HG02884 (cell line): ENCODE results near the gene GNPTAB.
"Not testable (repeated sequence)": the region's sequence is repeated elsewhere in the genome, so short reads cannot be mapped to it uniquely, and the experiment has no call there.

Experiments
- ATAC-seq: cut with Tn5 transposase; IDR thresholded peaks from one replicate; pipeline ENCODE4 v1.9.1; 2021; ENCODE audit warnings: mild to moderate bottlenecking, moderate library complexity; ENCODE audit not compliant: unreplicated experiment

GNPTAB gene

DNA sequence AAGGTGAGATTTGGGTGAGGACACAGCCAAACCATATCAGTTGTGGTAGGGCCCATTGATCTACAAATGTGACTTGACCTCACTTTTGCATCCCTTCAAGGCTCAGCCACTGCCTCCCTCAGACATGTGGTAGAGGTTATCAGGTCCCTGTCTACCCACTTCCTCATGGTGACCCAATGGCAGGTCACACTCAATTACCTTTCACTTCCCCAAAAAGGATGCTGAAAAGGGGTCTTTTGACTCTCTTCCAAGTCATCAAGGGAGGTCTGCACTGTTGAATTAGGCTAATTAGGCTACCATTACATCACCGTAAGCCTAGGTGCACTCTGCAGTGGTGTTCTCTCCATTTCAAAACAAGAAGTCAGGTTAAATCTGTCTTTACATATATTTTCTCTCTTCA, 24.0 kb upstream of the GNPTAB start:
- peak; percentile 40 for ATAC-seq

DNA sequence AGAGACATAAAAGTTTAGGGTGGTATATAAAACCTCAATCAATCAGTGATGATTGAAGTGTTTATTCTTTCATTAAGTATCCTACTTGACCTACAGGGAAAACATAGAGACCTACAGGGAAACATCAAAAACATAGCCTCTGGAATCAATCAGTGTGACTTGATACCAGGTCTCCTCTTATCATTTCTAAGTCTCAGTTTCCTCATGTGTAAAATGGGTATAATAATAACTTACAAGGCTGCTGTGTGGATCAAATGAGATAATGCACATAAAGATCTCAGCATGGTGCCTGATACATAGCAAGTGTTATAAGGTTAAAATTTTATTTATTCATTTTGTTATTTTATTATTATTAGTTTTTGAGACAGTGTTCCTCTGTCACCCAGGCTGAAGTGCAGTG, 22.2 kb upstream of the GNPTAB start:
- no peak for ATAC-seq

DNA sequence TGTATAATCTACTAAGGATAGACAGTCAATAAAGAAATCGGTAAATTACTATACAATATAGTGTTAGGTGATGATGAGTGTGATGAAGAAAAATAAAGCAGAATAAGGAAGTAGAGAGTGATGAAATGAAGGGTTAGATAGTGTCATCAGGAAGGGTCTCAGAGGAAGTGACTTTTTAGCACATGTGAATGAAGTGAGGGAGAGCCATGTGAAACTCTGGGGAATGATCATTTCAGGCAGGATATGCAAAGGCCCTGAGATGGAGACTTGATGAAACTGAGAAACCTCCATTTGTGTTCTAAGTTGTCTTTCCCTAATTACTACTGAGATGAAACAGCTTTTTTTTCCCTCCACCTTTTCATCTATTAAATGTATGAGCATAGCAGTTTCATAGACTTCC, 19.4 kb upstream of the GNPTAB start:
- ATAC-seq, result peak; percentile 41

DNA sequence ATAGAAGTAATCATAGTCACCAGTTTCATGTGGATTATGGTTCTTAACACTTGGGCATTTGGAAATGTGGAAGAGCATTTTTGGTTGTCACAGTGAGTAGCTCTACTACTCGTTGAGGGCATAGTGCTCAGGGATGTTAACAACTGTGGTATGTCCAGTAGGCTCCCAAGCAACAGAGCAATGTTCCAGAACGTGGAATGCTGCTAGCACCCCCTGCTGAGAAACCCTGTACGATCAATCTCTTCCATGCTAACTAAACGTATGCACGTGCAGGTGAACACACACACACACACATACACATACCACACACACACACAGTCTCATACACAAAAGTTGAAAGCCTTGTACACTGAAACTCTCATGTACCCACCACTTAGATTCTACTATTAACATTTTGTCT, 16.6 kb upstream of the GNPTAB start:
- ATAC-seq, result no peak

DNA sequence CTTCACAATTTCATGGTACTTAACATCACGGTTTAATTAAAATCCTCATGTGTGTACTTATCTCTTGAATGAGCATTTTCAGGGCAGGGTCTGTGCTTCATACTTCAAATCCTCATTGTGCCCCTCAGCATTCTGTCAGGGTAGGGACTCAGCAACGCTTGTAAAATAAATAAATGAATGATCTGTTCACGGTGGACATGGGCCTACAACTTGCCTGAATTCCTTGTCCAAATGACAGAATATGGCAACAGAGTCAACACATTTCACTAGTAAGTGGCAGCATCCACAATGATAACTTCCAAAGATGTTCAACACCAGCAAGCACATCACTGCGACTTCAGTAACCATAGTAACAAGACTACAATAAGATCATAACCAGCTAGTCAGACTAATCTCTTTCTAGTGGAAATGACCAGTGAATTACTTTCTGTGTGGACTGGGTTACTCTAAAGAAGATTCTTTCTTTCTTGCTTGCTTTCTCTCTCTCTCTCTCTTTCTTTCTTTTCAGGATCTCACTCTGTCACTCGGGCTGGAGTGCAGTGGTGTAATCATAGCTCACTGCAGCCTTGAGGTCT, 14.5 kb upstream of the GNPTAB start:
- no peak for ATAC-seq

DNA sequence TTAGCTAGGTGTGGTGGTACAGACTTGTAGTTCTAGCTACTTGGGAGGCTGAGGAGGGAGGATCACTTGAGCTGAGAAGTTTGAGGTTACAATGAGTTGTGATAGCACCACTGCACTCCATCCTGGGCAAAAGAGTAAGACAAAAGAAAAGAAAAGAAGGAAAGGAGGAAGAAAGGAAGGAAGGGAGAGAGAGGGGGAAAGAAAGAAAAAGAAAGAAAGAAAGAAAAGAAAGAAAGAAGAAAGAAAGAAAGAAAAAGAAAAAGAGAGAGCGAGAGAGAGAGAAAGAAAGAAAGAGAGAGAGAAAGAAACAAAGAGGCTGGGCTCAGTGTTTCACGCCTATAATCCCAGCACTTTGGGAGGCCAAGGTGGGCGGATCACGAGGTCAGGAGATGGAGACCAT, 10.3 kb upstream of the GNPTAB start:
- no peak for ATAC-seq

DNA sequence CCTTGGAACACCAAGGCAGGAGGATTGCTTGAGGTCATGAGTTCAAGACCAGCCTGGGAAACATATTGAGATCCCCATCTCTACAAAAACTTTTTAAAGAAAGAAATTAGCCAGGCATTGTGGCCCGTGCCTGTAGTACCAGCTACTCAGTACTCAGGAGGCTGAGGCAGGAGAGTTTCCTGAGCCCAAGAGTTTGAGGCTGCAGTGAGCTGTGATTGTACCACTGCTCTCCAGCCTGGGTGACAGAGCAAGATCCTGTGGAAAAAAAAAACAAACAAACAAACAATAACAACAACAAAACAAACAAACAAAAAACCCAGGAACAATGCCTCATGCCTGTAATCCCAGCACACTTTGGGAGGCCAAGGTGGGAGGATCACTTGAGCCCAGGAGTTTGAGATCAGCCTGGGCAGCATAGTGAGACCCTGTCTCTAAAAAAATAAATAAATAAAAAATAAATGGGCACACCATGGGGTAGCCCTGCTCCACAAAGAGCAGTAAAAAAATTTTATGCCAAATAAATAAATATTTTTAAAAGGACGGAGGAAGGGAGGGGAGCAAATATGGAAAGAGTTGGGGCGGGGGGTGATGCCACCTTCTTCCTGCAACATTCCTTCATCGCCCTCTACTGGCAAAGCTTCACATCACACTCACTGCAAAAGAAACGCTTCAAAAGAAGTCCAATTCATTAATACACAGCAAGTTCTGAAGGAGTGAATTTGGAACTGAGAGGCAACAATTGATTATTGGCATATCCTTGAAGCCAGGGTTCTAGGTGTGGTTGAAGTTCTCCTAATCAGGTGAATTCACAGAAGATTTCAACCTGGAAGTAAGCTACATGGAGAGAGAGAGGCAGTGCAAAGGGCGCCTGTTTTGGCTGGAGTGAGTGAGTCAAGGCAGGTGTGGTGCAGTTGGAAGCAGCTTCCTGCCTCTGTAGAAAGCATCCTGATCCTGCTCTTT, 8.8 kb upstream of the GNPTAB start:
- ATAC-seq, result no peak

DNA sequence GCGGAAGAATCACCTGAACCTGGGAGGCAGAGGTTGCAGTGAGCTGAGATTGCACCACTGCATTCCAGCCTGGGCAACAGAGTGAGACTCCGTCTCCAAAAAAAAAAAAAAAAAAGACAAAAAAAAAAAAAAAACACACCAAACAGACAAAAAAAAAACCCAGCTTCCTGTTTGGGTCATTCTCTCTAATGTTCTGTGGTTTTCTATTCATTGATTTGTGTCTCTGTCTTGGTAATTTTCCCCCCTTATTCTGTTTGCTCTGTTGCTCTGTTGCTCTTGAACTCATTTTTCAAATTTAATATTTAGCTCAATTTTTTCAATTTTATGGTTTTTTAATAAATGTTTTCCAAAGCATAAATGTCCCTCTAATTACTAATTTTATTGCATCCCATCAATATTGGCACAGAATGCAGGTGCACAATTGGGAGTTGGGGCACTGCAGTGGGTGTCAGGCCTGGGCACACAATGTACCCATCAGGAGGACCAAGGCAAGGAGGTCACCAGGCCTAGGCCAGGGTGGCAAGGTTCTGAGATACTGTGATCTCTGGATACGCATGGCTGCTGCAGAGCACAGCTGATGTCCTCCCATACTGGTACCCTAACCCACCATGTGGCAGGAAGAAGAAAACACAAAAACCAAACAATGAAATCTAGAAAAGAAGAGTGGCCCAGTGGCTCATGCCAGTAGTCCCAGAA, 8.0 kb upstream of the GNPTAB start:
- ATAC-seq, result no peak

DNA sequence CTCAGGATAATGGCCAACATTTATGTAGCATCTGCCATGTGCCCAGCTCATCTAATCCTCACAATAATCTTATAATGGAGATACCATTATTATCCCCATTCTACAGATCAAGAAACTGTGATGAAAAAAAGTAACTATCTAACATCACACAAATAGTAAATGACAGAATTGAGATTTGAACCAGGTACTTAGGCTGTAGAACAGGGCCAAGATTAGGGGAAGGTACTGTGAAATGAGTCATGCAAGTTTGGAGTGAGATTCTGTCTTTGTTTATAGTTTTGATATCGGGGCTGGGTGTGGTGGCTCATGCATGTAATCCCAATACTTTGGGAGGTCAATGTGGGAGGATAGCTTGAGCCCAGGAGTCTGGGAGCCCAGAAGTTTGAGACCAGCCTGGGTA, 1.3 kb upstream of the GNPTAB start:
- no peak for ATAC-seq

DNA sequence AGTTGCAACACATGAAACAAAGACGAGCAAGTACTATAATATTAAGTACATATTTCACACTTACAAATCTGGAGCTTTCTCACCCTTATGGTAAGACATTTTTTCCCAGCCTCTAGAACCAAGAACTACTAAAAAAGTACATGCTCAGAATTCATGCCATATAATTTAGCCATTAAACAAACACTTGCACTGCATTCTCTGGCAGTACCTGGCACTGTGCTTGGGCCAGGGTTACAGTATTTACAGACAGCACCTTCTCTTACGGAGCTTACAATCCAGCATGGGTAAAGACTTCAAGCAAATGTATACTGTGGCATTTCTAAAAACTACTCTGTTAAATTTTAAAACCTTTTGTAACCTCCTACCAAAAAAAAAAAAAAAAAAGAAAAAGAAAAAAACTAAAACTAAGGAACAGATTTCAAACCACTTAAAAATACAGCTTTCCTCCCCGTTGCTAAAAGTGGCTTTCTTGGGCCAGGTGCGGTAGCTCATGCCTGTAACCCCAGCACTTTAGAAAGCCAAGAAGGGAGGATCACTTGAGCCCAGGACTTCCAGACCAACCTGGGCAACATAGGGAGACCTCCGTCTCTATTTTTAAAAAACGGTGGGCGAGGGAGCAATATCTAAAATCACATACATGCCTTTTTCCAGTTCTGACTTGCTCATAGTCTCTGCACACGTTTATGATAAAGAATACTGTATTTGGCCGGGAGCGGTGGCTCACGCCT, 956 bp downstream of the GNPTAB start:
- ATAC-seq, result peak; percentile 5

DNA sequence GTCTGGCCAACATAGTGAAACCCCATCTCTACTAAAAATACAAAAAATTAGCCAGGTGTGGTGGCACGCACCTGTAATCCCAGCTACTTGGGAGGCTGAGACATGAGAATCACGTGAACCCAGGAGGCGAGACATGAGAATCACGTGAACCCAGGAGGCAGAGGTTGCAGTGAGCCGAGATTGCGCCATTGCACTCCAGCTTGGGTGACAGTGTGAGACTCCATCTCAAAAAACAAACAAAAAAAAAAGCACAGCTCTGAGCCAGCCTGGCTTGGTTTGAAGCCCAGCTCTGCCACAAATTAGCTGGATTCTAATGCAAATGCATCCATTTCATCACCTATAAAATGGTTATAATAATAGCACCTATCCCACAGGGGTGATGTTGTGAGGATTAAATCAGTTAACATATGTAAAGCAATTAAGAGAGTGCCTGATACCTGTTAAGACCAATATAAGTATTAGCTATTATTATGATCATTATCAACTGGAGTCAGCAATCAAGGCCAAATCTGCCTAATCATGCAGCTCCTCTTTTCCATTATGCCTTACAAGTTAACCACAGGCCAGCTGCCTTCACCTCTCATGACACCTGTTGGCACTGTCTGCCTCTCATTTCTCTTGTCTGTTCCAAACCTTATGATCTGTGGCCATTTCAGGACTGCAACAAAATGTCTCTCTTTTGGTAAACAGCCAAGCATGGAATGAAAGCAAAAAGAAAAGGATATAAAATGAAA, 2.1 kb downstream of the GNPTAB start:
- ATAC-seq, result no peak

DNA sequence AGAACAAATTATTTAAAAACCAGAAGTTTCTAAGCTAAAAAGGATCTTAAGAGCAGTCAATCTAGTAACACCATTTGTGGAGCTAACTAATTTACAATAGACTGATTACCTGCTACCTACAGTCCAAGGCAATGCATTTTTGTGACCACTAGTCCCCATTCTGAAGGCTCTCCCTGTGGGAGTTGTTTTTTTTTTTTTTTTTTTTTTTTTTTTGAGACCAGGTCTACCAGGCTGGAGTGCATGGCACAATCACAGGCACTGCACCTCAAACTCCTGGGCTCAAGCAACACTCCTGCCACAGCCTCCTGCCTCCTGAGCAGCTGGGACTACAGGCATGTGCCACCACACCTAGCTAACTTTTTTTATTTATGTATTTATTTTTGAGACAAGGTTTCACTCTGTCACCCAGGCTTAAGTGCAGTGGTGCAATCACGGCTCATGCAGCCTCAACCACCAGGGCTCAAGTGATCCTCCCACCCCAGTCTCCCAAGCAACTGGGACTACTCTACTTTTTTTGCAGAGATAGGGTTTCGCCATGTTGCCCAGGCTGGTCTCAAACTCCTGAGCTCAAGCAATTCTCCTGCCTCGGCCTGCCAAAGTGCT, 3.9 kb downstream of the GNPTAB start:
- no peak for ATAC-seq

DNA sequence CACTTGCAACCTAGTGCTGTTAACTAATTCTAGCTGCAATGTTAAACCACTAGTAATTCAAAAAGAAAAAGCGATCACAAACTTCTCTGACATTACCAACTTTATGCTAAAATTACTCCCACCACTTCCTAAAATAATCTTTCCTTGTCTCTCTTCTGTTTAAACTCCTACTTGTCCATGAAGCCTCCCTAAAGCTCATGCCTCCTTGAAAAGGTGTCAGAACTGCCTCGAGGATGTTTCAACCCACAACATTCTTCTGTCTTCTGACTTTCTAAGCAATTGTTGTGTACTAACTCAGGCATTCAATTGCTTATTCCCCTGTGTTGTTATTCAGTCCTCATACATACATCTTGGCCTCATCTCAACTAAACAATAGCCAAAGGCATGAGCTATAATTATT, 5.9 kb downstream of the GNPTAB start:
- ATAC-seq, result no peak

DNA sequence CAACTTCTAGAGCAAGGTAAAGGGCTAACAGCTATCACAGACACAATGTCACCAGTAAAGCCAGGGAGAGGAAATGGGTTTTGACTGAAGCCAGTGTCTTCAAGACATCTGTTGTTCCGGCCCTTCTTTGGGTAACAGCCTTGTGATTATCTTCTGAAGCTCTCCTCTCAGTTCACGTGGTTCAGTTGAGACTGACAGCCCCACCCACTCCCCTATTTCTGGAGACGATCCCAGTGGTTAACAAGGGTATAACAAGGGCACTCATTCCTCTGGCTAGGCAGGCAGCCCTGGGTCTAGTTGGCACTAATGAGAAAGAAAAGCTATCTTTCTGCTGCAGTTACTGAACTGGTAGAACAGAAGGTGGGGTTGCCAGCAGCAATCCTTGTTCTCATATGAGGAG, 6.9 kb downstream of the GNPTAB start:
- ATAC-seq, result peak; percentile 70

DNA sequence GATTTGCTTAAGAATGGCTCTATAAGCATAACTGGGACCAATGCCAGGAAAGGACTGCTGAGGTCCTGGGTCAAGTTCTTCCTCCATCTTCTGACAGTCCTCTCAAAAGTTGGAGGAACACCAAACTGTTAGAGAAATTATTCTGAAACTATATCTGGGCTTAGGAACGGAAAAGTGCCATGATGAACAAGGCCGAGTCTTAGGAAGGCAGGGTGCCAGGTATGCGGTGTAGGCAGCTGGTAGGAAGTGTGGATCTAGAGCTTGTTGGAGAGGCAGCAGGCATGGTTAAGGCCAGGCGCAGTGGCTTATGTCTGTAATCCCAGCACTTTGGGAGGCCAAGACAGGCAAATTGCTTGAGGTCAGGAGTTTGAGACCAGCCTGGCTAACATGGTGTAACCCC, 7.7 kb downstream of the GNPTAB start:
- no peak for ATAC-seq

DNA sequence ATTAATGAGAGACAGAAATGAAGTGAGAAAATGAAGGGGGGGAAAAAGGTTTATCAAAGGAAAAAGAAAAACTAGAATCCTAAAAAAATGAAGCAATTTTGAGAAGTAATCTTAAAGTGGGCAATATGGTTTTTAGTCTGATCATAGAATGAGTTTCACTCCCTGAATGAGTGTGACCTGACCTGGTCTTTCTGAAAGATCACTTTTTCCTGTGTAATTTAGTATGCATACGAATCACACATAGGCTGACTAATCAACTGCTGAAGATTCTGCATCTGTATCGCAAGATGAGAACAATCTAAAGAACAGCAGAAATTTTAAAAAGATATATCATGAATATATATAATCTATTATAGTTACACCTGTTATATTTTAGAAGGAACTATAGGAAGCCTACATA, 11.3 kb downstream of the GNPTAB start:
- peak; percentile 58 for ATAC-seq

DNA sequence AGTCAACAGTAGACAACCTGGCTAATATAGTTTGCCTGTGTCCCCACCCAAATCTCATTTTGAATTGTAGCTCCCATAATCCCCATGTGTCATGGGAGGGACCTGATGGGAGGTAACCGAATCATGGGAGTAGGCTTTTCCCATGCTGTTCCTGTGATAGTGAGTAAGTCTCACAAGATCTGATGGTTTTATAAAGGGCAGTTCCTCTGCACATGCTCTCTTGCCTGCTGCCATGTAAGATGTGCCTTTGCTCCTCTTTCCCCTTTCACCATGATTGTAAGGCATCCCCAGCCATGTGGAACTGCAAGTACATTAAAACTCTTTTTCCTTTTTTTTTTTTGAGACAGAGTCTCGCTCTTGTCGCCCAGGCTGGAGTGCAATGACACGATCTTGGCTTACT, 12.1 kb downstream of the GNPTAB start:
- ATAC-seq, result not testable (repeated sequence)

DNA sequence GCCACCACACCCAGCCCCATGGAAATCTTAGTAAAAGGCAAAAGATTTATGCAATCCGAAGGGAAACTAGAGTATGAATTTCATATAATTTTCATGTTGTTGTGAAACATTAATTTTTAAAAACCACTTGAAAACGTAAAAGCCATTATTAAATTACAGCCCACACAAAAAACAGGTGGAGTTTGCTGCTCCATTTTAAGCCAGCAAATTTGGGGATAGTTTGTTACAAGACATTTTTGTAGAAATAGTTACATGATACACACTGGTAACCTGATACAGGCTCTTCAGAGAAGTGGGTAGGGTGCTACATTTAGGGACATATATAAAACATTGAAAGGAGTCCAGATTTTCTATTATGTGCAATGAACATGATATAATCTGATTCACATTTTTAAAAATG, 17.6 kb downstream of the GNPTAB start:
- no peak for ATAC-seq

DNA sequence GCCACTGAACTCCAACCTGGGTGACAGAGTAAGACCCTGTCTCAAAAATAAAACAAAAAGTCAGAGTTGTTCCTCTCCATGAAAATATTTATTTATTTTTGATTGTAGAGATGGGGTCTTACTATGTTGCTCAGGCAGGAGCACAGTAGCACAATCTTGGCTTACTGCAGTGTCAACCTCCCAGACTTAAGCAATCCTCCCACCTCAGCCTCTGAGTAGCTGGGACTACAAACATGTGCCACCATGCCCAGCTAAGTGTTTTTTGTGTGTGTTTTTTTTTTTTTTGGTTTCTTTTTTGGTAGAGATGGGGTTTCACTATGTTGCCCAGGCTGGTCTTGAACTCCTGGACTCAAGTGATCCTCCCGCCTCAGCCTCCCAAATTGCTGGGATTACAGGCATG, 18.0 kb downstream of the GNPTAB start:
- not testable (repeated sequence) for ATAC-seq

DNA sequence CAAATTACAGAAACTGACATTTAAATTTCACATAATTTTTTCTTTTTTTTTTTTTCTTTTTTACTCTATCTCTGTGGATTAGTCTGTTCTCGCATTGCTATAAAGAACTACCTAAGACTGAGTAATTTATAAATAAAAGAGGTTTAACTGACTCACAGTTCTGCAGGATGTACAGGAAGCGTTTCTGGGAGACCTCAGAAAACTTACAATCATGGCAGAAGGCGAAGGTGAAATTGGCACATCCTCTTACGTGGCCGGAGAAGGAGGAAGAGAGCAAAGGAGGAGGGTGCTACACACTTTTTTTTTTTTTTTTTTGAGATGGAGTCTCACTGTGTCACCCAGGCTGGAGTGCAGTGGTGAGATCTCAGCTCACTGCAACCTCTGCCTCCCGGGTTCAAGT, 19.4 kb downstream of the GNPTAB start:
- ATAC-seq, result not testable (repeated sequence)
